Measurements from ENCODE around the gene KIF1B.

DNA sequence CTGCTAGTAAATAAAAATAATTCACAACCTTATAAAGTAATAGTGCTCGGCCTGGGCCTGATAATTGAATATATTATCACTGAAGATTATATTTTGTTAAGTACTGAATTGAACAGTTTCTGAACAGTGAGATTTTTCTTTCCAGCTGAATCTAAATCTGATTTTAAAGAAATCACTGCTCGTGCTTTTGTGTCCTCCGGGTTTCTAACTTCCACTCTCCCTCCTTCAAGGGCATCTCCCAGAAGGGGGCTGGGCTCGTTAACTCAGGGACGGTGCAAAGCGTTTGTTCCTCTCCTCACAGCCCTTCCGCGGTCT lies 823 bp upstream of the KIF1B start:
- TF ChIP-seq, protein P1, sequence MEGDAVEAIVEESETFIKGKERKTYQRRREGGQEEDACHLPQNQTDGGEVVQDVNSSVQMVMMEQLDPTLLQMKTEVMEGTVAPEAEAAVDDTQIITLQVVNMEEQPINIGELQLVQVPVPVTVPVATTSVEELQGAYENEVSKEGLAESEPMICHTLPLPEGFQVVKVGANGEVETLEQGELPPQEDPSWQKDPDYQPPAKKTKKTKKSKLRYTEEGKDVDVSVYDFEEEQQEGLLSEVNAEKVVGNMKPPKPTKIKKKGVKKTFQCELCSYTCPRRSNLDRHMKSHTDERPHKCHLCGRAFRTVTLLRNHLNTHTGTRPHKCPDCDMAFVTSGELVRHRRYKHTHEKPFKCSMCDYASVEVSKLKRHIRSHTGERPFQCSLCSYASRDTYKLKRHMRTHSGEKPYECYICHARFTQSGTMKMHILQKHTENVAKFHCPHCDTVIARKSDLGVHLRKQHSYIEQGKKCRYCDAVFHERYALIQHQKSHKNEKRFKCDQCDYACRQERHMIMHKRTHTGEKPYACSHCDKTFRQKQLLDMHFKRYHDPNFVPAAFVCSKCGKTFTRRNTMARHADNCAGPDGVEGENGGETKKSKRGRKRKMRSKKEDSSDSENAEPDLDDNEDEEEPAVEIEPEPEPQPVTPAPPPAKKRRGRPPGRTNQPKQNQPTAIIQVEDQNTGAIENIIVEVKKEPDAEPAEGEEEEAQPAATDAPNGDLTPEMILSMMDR (IDR thresholded peaks at IDR 0.05): no peak
- TF ChIP-seq POLR2A (IDR thresholded peaks at IDR 0.05): no peak
- no peak for TF ChIP-seq POLR2AphosphoS5 (IDR thresholded peaks at IDR 0.05)
- TF ChIP-seq EP300 (IDR thresholded peaks at IDR 0.05): no peak

Measured in gastroesophageal sphincter (tissue), 3 donors.